Measurements from ENCODE around the gene PTPRG.

DNA sequence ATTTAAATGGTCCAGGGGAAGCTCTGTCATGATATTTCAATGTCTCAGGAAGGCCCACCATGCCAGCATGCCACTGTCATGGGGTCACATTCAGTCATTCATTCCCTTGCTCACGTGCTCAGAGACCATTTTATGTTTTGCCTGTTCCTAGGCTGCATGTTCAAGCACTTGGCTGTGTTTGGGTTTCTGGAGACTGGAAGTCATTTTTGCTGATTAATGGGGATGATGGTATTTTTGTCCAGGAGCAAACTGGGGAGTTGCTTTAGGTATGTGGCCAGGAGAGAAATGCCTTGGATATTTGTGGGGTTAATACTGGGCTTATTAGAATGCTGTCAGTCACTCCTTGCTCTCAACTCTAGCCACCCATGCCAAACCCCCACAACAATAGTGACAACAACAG lies 303.5 kb downstream of the PTPRG start:
- TF ChIP-seq, protein P1, sequence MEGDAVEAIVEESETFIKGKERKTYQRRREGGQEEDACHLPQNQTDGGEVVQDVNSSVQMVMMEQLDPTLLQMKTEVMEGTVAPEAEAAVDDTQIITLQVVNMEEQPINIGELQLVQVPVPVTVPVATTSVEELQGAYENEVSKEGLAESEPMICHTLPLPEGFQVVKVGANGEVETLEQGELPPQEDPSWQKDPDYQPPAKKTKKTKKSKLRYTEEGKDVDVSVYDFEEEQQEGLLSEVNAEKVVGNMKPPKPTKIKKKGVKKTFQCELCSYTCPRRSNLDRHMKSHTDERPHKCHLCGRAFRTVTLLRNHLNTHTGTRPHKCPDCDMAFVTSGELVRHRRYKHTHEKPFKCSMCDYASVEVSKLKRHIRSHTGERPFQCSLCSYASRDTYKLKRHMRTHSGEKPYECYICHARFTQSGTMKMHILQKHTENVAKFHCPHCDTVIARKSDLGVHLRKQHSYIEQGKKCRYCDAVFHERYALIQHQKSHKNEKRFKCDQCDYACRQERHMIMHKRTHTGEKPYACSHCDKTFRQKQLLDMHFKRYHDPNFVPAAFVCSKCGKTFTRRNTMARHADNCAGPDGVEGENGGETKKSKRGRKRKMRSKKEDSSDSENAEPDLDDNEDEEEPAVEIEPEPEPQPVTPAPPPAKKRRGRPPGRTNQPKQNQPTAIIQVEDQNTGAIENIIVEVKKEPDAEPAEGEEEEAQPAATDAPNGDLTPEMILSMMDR (IDR thresholded peaks at IDR 0.05), result no peak
- TF ChIP-seq POLR2AphosphoS5 (IDR thresholded peaks at IDR 0.05; ENCODE audit: low read depth, low read length), result no peak
- TF ChIP-seq TCF7L2 (IDR thresholded peaks at IDR 0.05; ENCODE audit: low read depth, low read length), result no peak

Measured in Panc1 (cell line).